RKO (cell line): ENCODE data around the gene ATE1.

Experiments used
- DNase-seq: peaks from one replicate; pipeline ENCODE4 v3.0.0-alpha.2; 2016; ENCODE audit warnings: low spot score

The ATE1 gene

GRCh38 chr10:121694327-121694965, 233.4 kb downstream of the ATE1 start:
- no peak for DNase-seq

GRCh38 chr10:121692626-121693025, 235.2 kb downstream of the ATE1 start:
- DNase-seq = no peak

GRCh38 chr10:121690970-121691369, 236.9 kb downstream of the ATE1 start:
- no peak for DNase-seq
